GM12892 (cell line): ENCODE data around the gene YAF2.

Experiments used
- POLR2A ChIP-seq: IDR thresholded peaks from 2 replicates; pipeline ENCODE4 v1.6.1; 2011; ENCODE audit warnings: low read depth, low read length, control low read depth
- POLR2AphosphoS5 ChIP-seq: IDR thresholded peaks from 2 replicates; pipeline ENCODE4 v1.6.1; 2011; ENCODE audit warnings: low read depth, low read length, control low read depth
- TAF1 ChIP-seq: IDR thresholded peaks from 2 replicates; pipeline ENCODE4 v1.6.1; 2011; ENCODE audit warnings: low read depth, mild to moderate bottlenecking, control low read depth, low read length, borderline replicate concordance

DNA sequence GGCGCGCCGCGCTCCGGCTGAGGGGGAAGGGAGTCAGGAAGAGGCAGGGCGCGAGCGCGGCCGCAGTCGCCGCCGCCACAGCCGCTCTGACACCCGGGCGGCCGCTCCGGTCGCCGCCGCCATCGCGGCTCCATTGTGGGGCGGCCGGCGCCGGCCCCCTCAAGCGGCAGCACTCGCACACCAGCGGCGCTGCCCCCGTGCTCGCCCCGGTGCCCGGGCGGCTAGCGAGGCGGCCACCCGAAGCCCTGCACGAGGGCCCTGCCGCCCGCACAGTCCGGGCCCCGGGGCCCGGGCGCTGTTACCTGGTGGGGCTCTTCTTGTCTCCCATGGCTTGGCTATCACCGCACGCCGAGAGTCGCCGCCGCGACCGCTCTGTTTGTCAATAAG, 202 bp downstream of the YAF2 start:
- TF ChIP-seq POLR2A (no peak), POLR2AphosphoS5 (no peak), TAF1 (no peak)
